ENCODE results near the gene LEPROT. TPM values are rescaled to one million over a fixed set of nuclear protein-coding genes. Genes with fewer than 3 reads are reported as not detected.

The LEPROT gene
- total and polyA plus RNA-seq, 2 of the 8 experiments (the other 6 are each of a cell fraction or from before 2014, with no cell fraction given), result 25.7 to 27.2 TPM

DNA sequence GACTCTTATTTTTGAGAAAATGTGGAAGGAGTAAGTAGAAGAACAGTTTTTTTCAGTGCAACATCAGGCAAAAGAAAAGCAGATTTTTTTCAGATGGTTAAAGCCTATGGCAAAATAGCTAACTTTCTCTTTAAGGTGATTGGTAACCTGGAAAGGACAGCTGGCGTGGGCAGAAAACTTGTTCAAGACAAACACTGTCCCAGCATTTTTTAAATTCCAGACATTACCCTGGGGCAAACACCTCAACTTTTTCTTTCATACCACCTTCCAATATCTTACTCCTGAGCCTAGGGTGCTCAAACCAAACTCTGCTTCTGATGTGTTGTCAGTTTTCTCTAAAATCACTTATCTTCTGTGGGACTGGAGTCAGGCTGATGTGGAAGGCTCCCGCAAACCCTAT is 2.7 kb upstream of the LEPROT start (continued):
- TF ChIP-seq JUND (IDR thresholded peaks at IDR 0.05; ENCODE audit: low read length), result no peak

All from H1 (cell line).